Upper lobe of left lung (tissue), 6 donors: ENCODE data around the gene CDCA8. TPM values are rescaled to one million over a fixed set of nuclear protein-coding genes. Genes with fewer than 3 reads are reported as not detected.
A peak's percentile ranks its signal among the peaks of the same experiment; 100 is the strongest.

Source experiments
- ATAC-seq, 2 donors: fragments of 200-7000 bp; cut with Tn5 transposase; one replicate each; pipeline ENCODE4 v1.9.1; 2022; ENCODE audit warnings: mild to moderate bottlenecking in 2 of 2, moderate library complexity in 2 of 2; ENCODE audit not compliant: low FRiP score in 2 of 2
- DNase-seq, 2 donors: peaks; one replicate each; pipeline ENCODE4 v3.0.0-alpha.2; 2019 to 2020
- H3K27ac ChIP-seq, 4 donors: fragments of 200-600 bp; sonication (generic); one replicate each; pipeline ENCODE4 v1.5.1; 2016 to 2019
- H3K27me3 ChIP-seq, 4 donors: fragments of 200-600 bp; sonication (generic); one replicate each; pipeline ENCODE4 v1.5.1; 2017 to 2019
- H3K36me3 ChIP-seq, 4 donors: fragments of 200-600 bp; sonication (generic); one replicate each; pipeline ENCODE4 v1.5.1; 2016 to 2019
- H3K4me1 ChIP-seq, 4 donors: fragments of 200-600 bp; sonication (generic); one replicate each; pipeline ENCODE4 v1.5.1; 2018 to 2019
- H3K4me3 ChIP-seq, 4 donors: fragments of 200-600 bp; sonication (generic); one replicate each; pipeline ENCODE4 v1.5.1; 2017 to 2019; ENCODE audit warnings: mild to moderate bottlenecking in 2 of 4, moderate library complexity in 1 of 4
- H3K9me3 ChIP-seq, 4 donors: fragments of 200-600 bp; sonication (generic); one replicate each; pipeline ENCODE4 v1.5.1; 2018 to 2019
- CTCF ChIP-seq, 6 experiments: fragments of 450-650 bp in 4 of 6; fragments of 200-600 bp in 2 of 6; sonication (generic) in 2 of 6; IDR thresholded peaks; one replicate each; pipeline ENCODE4 v1.5.1; 2016 to 2019; ENCODE audit warnings: antibody characterized with exemption in 6 of 6
- EP300 ChIP-seq, 4 donors: sonication (generic); formaldehyde crosslinking; IDR thresholded peaks; one replicate each; pipeline ENCODE4 v1.5.1; 2017; ENCODE audit warnings: antibody characterized with exemption in 4 of 4, control low read depth in 2 of 4
- POLR2A ChIP-seq, 4 donors: fragments of 450-650 bp; IDR thresholded peaks; one replicate each; pipeline ENCODE4 v1.5.1; 2016 to 2017; ENCODE audit warnings: antibody characterized with exemption in 4 of 4, mild to moderate bottlenecking in 2 of 4
- POLR2AphosphoS5 ChIP-seq, 2 donors: sonication (generic); formaldehyde crosslinking; IDR thresholded peaks; one replicate each; pipeline ENCODE4 v1.5.1; 2017; ENCODE audit warnings: antibody characterized with exemption in 2 of 2
- WGBS, 2 donors: methylation state at CpG; one replicate each; pipeline ENCODE4 v1.1.5; 2017 to 2018; 5-methylcytosine and 5-hydroxymethylcytosine counted together
- total RNA-seq, 6 donors: library from RNA; depleted of rRNA in 4 of 6; stranded (reverse); fragments of >200 nt in 4 of 6; gene quantifications; one replicate each; pipeline versions ENCODE4 v1.1.0 to v1.2.1, GENCODE V29; 2016 to 2021
- donor health status: DM: no; HTN: no; CAD: no; lungs with moderate emphysema.
- donor health status: DM: no; HTN: yes; CAD: no; lungs with severe emphysema.

The CDCA8 gene
- total RNA-seq, 6 donors from 2014 or later = 0.89 to 2.0 (median 1.5) TPM; not detected in 1

- Histone ChIP-seq H3K4me1 (no peaks in the 10 kb centered on the region), H3K27me3 (no peaks in the 10 kb centered on the region), H3K36me3 (no peaks in the 10 kb centered on the region), H3K4me3 (no peak overlapping the region), H3K9me3 (no peaks in the 10 kb centered on the region), H3K27ac (no peak overlapping the region)
- WGBS, 2 donors = 69 to 75% methylated on average over 6 of the region's 6 CpGs
- TF ChIP-seq POLR2AphosphoS5 (IDR thresholded peaks at IDR 0.05) = no peak
- no peak for TF ChIP-seq EP300 (IDR thresholded peaks at IDR 0.05)
- no peak for TF ChIP-seq CTCF (IDR thresholded peaks at IDR 0.05)
- no peak for TF ChIP-seq POLR2A (IDR thresholded peaks at IDR 0.05)
- ATAC-seq (no peak), DNase-seq (no peak)
Observed at GRCh38 chr1:37671261-37671660, 21.1 kb upstream of the CDCA8 start.

GRCh38 chr1:37672136-37672870 lies 20.0 kb upstream of the CDCA8 start:
- H3K36me3 ChIP-seq = no peaks in the 10 kb centered on the region
- no peak overlapping the region for H3K27ac ChIP-seq
- ATAC-seq (no peak), DNase-seq (no peak)
- TF ChIP-seq POLR2A (IDR thresholded peaks at IDR 0.05) (no peak), CTCF (IDR thresholded peaks at IDR 0.05) (no peak), EP300 (IDR thresholded peaks at IDR 0.05) (no peak), POLR2AphosphoS5 (IDR thresholded peaks at IDR 0.05) (no peak)
- no peak overlapping the region for H3K4me3 ChIP-seq
- H3K4me1 ChIP-seq = peaks cover 0 to 3% (median 0%) of the 10 kb centered on the region in 4 donors
- H3K27me3 ChIP-seq = no peaks in the 10 kb centered on the region
- H3K9me3 ChIP-seq = no peaks in the 10 kb centered on the region
- WGBS, 2 donors = 77 to 78% methylated on average over 3 to 9 of the region's 9 CpGs

- H3K4me1 ChIP-seq = peaks cover 0 to 3% (median 0%) of the 10 kb centered on the region in 4 donors
- no peaks in the 10 kb centered on the region for H3K27me3 ChIP-seq
- H3K27ac ChIP-seq = no peak overlapping the region
- H3K4me3 ChIP-seq = no peak overlapping the region
- H3K9me3 ChIP-seq = no peaks in the 10 kb centered on the region
- H3K36me3 ChIP-seq = no peaks in the 10 kb centered on the region
- DNase-seq (no peak), ATAC-seq (peak in 1 of 2 donors; percentile 4)
- TF ChIP-seq POLR2AphosphoS5 (IDR thresholded peaks at IDR 0.05) (no peak), EP300 (IDR thresholded peaks at IDR 0.05) (no peak)
- WGBS, 2 donors = 27 to 55% methylated on average over 4 to 10 of the region's 10 CpGs
Observed at GRCh38 chr1:37673920-37674319, 18.4 kb upstream of the CDCA8 start.

GRCh38 chr1:37676281-37677142 lies 15.8 kb upstream of the CDCA8 start:
- H3K27me3 ChIP-seq = no peaks in the 10 kb centered on the region
- H3K36me3 ChIP-seq = peaks cover 0 to 3% (median 0%) of the 10 kb centered on the region in 4 donors
- ATAC-seq (no peak), DNase-seq (no peak)
- H3K4me1 ChIP-seq = peaks cover 0 to 3% (median 0%) of the 10 kb centered on the region in 4 donors
- no peak for TF ChIP-seq POLR2AphosphoS5 (IDR thresholded peaks at IDR 0.05)
- no peak for TF ChIP-seq CTCF (IDR thresholded peaks at IDR 0.05)
- no peak for TF ChIP-seq EP300 (IDR thresholded peaks at IDR 0.05)
- TF ChIP-seq POLR2A (IDR thresholded peaks at IDR 0.05) = no peak
- WGBS, 2 donors = 50 to 51% methylated on average over 14 of the region's 14 CpGs
- H3K9me3 ChIP-seq = no peaks in the 10 kb centered on the region
- H3K4me3 ChIP-seq = no peak overlapping the region
- H3K27ac ChIP-seq = peak overlapping the region in 3 of 4 donors; percentile 10 to 52 (median 38)

- ATAC-seq = no peak
- no peaks in the 10 kb centered on the region for H3K9me3 ChIP-seq
Observed at GRCh38 chr1:37677143-37677439, 15.2 kb upstream of the CDCA8 start.

More at GRCh38 chr1:37677143-37677439, 15.2 kb upstream of the CDCA8 start:
- 67 to 69% methylated on average over 4 of the region's 4 CpGs for WGBS, 2 donors
- H3K4me3 ChIP-seq = no peak overlapping the region
- no peaks in the 10 kb centered on the region for H3K27me3 ChIP-seq
- peaks cover 0 to 3% (median 0%) of the 10 kb centered on the region in 4 donors for H3K4me1 ChIP-seq
- H3K27ac ChIP-seq = no peak overlapping the region
- peaks cover 0 to 3% (median 0%) of the 10 kb centered on the region in 4 donors for H3K36me3 ChIP-seq
- no peak for DNase-seq
- no peak for TF ChIP-seq POLR2A (IDR thresholded peaks at IDR 0.05)
- no peak for TF ChIP-seq CTCF (IDR thresholded peaks at IDR 0.05)
